PFSK-1 (cell line): ENCODE data around the gene CBX1.

Experiments
- POLR2AphosphoS5 ChIP-seq: IDR thresholded peaks from 2 replicates; pipeline ENCODE4 v1.6.1; 2012; ENCODE audit warnings: low read depth, mild to moderate bottlenecking, control low read depth, low read length, moderate library complexity
- REST ChIP-seq, 2 experiments: IDR thresholded peaks; 2 replicates each; pipeline versions ENCODE4 v1.6.1 to v1.8.0; 2011 to 2012; ENCODE audit warnings: low read depth in 2 of 2, low read length in 2 of 2, control low read depth in 1 of 2, inconsistent platforms in 1 of 2, mild to moderate bottlenecking in 1 of 2, moderate library complexity in 1 of 2; ENCODE audit not compliant: insufficient read depth in 1 of 2
- SIN3A ChIP-seq: IDR thresholded peaks from 2 replicates; pipeline ENCODE4 v1.6.1; 2012; ENCODE audit warnings: mild to moderate bottlenecking, low read length, moderate library complexity, borderline replicate concordance; ENCODE audit not compliant: insufficient read depth

- TF ChIP-seq REST (IDR thresholded peaks at IDR 0.05; ENCODE audit: insufficient read depth in 1 of 2, low read depth in 2 of 2, low read length in 2 of 2) (no peak), SIN3A (no peak), POLR2AphosphoS5 (no peak)
These were observed 1.1 kb downstream of the CBX1 start for GRCh38 chr17:48100160-48100559.
